Endothelial cell of umbilical vein (primary cell): ENCODE data around the gene LRRC8D. TPM values are rescaled to one million over a fixed set of nuclear protein-coding genes. Genes with fewer than 3 reads are reported as not detected.

Experiments used
- BruUV-seq: library from RNA; stranded (reverse); fragments of 400-500 nt; replicated peaks from 2 replicates; lab custom pipeline; 2021; lab: Mats Ljungman, UMichigan
- CTCF ChIA-PET: fragments of 300-600, 350-600 bp; sonication (Branson Sonifier 250); formaldehyde crosslinking; loops from one replicate; lab custom pipeline; 2021; ENCODE audit warnings: antibody characterized with exemption, inconsistent platforms; lab: Charles Lee
- POLR2A ChIA-PET: fragments of 300-600, 350-600 bp; sonication (Branson Sonifier 250); formaldehyde crosslinking; loops from one replicate; lab custom pipeline; 2021; ENCODE audit warnings: antibody characterized with exemption, inconsistent platforms; lab: Charles Lee
- DNase-seq: peaks from one replicate; pipeline ENCODE4 v3.0.0-alpha.2; 2011; ENCODE audit warnings: low read depth, low spot score
- FAIRE-seq: peaks from 2 replicates; lab custom pipeline; 2011; peaks lifted over from hg19 to GRCh38; lab: Jason Lieb, UNC
- H2AFZ ChIP-seq: 2 replicates; pipeline ENCODE4 v1.6.0; 2012; ENCODE audit warnings: low read depth, low read length, control low read depth, inconsistent platforms
- H3K27ac ChIP-seq: 2 replicates; pipeline ENCODE4 v1.5.1; 2011; ENCODE audit warnings: low read depth, mild to moderate bottlenecking, control low read depth, low read length, moderate library complexity; ENCODE audit not compliant: insufficient read depth
- H3K27me3 ChIP-seq, 2 experiments: 2 replicates each; pipeline versions ENCODE4 v1.6.0 to v1.6.1; 2011; ENCODE audit warnings: low read length in 2 of 2, mixed read lengths in 1 of 2; ENCODE audit not compliant: control insufficient read depth in 2 of 2, insufficient read depth in 2 of 2
- H3K36me3 ChIP-seq, 2 experiments: 2 replicates in 1 of 2; 3 replicates in 1 of 2; pipeline ENCODE4 v1.5.1; 2011; ENCODE audit warnings: low read length in 2 of 2, mild to moderate bottlenecking in 1 of 2, moderate library complexity in 1 of 2; ENCODE audit not compliant: control insufficient read depth in 2 of 2, insufficient read depth in 2 of 2; ENCODE audit errors: extremely low read depth in 1 of 2
- H3K4me1 ChIP-seq: 3 replicates; pipeline ENCODE4 v1.5.1; 2011; ENCODE audit warnings: mild to moderate bottlenecking, low read length; ENCODE audit not compliant: control insufficient read depth, insufficient read depth; ENCODE audit errors: extremely low read depth
- H3K4me2 ChIP-seq: 2 replicates; pipeline ENCODE4 v1.6.1; 2011; ENCODE audit warnings: low read length, control low read depth, mixed read lengths; ENCODE audit not compliant: insufficient read depth
- H3K4me3 ChIP-seq, 3 experiments: fragments of 200-600 bp in 1 of 3; sonication (generic), shearing (Covaris generic) in 1 of 3; replicated peaks in 1 of 3; 2 replicates each; pipeline ENCODE4 v1.5.1; 2011 to 2016; ENCODE audit warnings: control low read depth in 3 of 3, low read length in 3 of 3, mild to moderate bottlenecking in 2 of 3, inconsistent platforms in 1 of 3, low read depth in 1 of 3, moderate library complexity in 1 of 3; ENCODE audit not compliant: insufficient read depth in 1 of 3
- H3K79me2 ChIP-seq: 2 replicates; pipeline ENCODE4 v1.6.0; 2012; ENCODE audit warnings: low read length, inconsistent platforms; ENCODE audit not compliant: control insufficient read depth, insufficient read depth
- H3K9ac ChIP-seq: replicated peaks from 2 replicates; pipeline ENCODE3; 2011; ENCODE audit warnings: low read length, control low read depth; ENCODE audit not compliant: insufficient read depth; ENCODE audit errors: extremely low read depth
- H3K9me1 ChIP-seq: replicated peaks from 3 replicates; pipeline ENCODE4 v1.6.0; 2011; ENCODE audit warnings: mild to moderate bottlenecking, low read length; ENCODE audit not compliant: control insufficient read depth, insufficient read depth; ENCODE audit errors: extremely low read depth
- H3K9me3 ChIP-seq: replicated peaks from 2 replicates; pipeline ENCODE4 v1.5.1; 2012; ENCODE audit warnings: low read length, inconsistent platforms; ENCODE audit not compliant: control insufficient read depth, insufficient read depth
- H4K20me1 ChIP-seq: replicated peaks from 2 replicates; pipeline ENCODE3; 2011; ENCODE audit warnings: mild to moderate bottlenecking, low read length; ENCODE audit not compliant: control insufficient read depth, insufficient read depth; ENCODE audit errors: extremely low read depth
- CTCF ChIP-seq, 2 donors: IDR thresholded peaks; 1 replicate in 1 of 2; 2 replicates in 1 of 2; pipeline ENCODE4 v1.5.1; 2011; ENCODE audit warnings: low read length in 2 of 2, mild to moderate bottlenecking in 2 of 2, moderate library complexity in 2 of 2, control low read depth in 1 of 2, inconsistent platforms in 1 of 2, low read depth in 1 of 2; ENCODE audit not compliant: insufficient read depth in 1 of 2; ENCODE audit errors: extremely low read depth in 1 of 2
- EZH2 ChIP-seq: IDR thresholded peaks from 2 replicates; pipeline ENCODE4 v1.6.1; 2012; ENCODE audit warnings: borderline replicate concordance, low read depth, mild to moderate bottlenecking, moderate library complexity, low read length, inconsistent platforms; ENCODE audit not compliant: severe bottlenecking
- FOS ChIP-seq: IDR thresholded peaks from 2 replicates; pipeline ENCODE4 v1.6.1; 2011; ENCODE audit warnings: mild to moderate bottlenecking, low read length, moderate library complexity, borderline replicate concordance; ENCODE audit not compliant: insufficient read depth
- GATA2 ChIP-seq: IDR thresholded peaks from 2 replicates; pipeline ENCODE4 v1.7.0; 2011; ENCODE audit warnings: low read depth, mild to moderate bottlenecking, moderate library complexity, mixed read lengths, low read length; ENCODE audit not compliant: insufficient read length, insufficient read depth
- JUN ChIP-seq: IDR thresholded peaks from 2 replicates; pipeline ENCODE4 v1.6.1; 2011; ENCODE audit warnings: borderline replicate concordance, low read depth; ENCODE audit not compliant: insufficient read length, insufficient read depth
- MAX ChIP-seq: IDR thresholded peaks from 2 replicates; pipeline ENCODE4 v1.6.1; 2011; ENCODE audit not compliant: insufficient read depth, insufficient read length
- MYC ChIP-seq: IDR thresholded peaks from one replicate; pipeline ENCODE4 v1.6.1; 2011; ENCODE audit warnings: mild to moderate bottlenecking, low read depth, low read length
- POLR2A ChIP-seq: IDR thresholded peaks from 2 replicates; pipeline ENCODE4 v1.6.1; 2012; ENCODE audit warnings: low read depth, mild to moderate bottlenecking, control low read depth, low read length
- POLR2AphosphoS5 ChIP-seq: IDR thresholded peaks from 2 replicates; pipeline ENCODE4 v1.6.1; 2012; ENCODE audit warnings: low read depth, mild to moderate bottlenecking, control low read depth, low read length, moderate library complexity; ENCODE audit not compliant: insufficient read depth
- dilution Hi-C: fragments of 300-500 bp; cut with MboI; formaldehyde crosslinking; loops from one replicate; pipeline ENCODE4 v1.15.0; 2019; ENCODE audit warnings: low sequenced_read_pairs; ENCODE audit not compliant: extremely low pct_ligation_motif_present
- intact Hi-C: fragments of 100-400 bp; cut with micrococcal nuclease; formaldehyde crosslinking; loops from one replicate; pipeline ENCODE4 v1.10.0; 2022
- polyA plus RNA-seq, 4 experiments: library from polyadenylated mRNA; depleted of rRNA in 3 of 4; stranded (reverse) in 3 of 4; unstranded in 1 of 4; fragments of >200 nt; gene quantifications; 2 replicates each; pipeline versions ENCODE4 v1.2.1 to v1.2.3, GENCODE V29; 2011 to 2012; ENCODE audit warnings: missing spikeins in 1 of 4
- total RNA-seq: library from RNA; stranded (reverse); gene quantifications from 2 replicates; pipeline ENCODE4 v1.2.3, GENCODE V29; 2021

Gene LRRC8D
- total and polyA plus RNA-seq, 2 donors (not counting 3 experiments of a cell fraction or from before 2014, with no cell fraction given) = 31.9 to 37.7 TPM

- no peaks in the 10 kb centered on the region for H3K79me2 ChIP-seq
- CTCF ChIA-PET = interaction anchor here (0.7 to 1.8 kb wide), 8 partner anchors 8 to 114 kb away, joined by 3 to 6 read pairs (median 4); no protein-coding TSS in a partner anchor
- no peak overlapping the region for H3K9ac ChIP-seq
- FAIRE-seq (no peak), DNase-seq (no peak)
- intact Hi-C loops = no loop called here
- H3K27me3 ChIP-seq = no peaks in the 10 kb centered on the region
- H3K27ac ChIP-seq = no peak overlapping the region
- H4K20me1 ChIP-seq = no peaks in the 10 kb centered on the region
- dilution Hi-C loops = no loop called here
- TF ChIP-seq POLR2A (no peak), JUN (no peak), MAX (no peak), FOS (no peak), MYC (no peak), GATA2 (no peak), POLR2AphosphoS5 (no peak), CTCF (IDR thresholded peaks at IDR 0.05; ENCODE audit: extremely low read depth in 1 of 2, insufficient read depth in 1 of 2, low read depth in 1 of 2, low read length in 2 of 2) (no peak), EZH2 (no peak)
- H3K9me3 ChIP-seq = no peaks in the 10 kb centered on the region
- no peak overlapping the region for H3K4me3 ChIP-seq
- BruUV-seq = no TSS peak
- H2AFZ ChIP-seq = no peak overlapping the region
- POLR2A ChIA-PET = no interaction called here
- H3K4me2 ChIP-seq = no peak overlapping the region
- no peaks in the 10 kb centered on the region for H3K36me3 ChIP-seq
- H3K4me1 ChIP-seq = no peaks in the 10 kb centered on the region
- H3K9me1 ChIP-seq = no peaks in the 10 kb centered on the region
Measured at GRCh38 chr1:89919174-89919573, 98.3 kb downstream of the LRRC8D start.
